Prostate gland (tissue), 2 donors: ENCODE data around the gene C9orf43. TPM values are rescaled to one million over a fixed set of nuclear protein-coding genes. Genes with fewer than 3 reads are reported as not detected.
"Not testable (repeated sequence)": the region's sequence is repeated elsewhere in the genome, so short reads cannot be mapped to it uniquely, and the experiment has no call there.

Experiments
- DNase-seq: peaks from one replicate; pipeline ENCODE4 v3.0.0-alpha.2; 2019; ENCODE audit warnings: low spot score
- H3K27ac ChIP-seq, 2 donors: fragments of 200-600 bp; sonication (generic); 2 replicates each; pipeline ENCODE4 v1.5.1; 2017 to 2019
- H3K27me3 ChIP-seq: fragments of 200-600 bp; sonication (generic); replicated peaks from 2 replicates; pipeline ENCODE4 v1.5.1; 2019; ENCODE audit not compliant: insufficient read depth
- H3K36me3 ChIP-seq, 2 donors: fragments of 200-600 bp; sonication (generic); 1 replicate in 1 of 2; 2 replicates in 1 of 2; pipeline versions ENCODE4 v1.5.1 to v1.8.1; 2017 to 2019
- H3K4me1 ChIP-seq: fragments of 200-600 bp; sonication (generic); replicated peaks from 2 replicates; pipeline ENCODE4 v1.5.1; 2019
- H3K4me3 ChIP-seq, 2 donors: fragments of 200-600 bp; sonication (generic); 2 replicates each; pipeline ENCODE4 v1.5.1; 2017 to 2019
- H3K9me3 ChIP-seq: fragments of 200-600 bp; sonication (generic); 2 replicates; pipeline ENCODE4 v1.5.1; 2017
- POLR2A ChIP-seq: fragments of 450-650 bp; IDR thresholded peaks from one replicate; pipeline ENCODE4 v1.6.1; 2016; ENCODE audit warnings: antibody characterized with exemption, mild to moderate bottlenecking
- POLR2AphosphoS5 ChIP-seq: sonication (generic); formaldehyde crosslinking; IDR thresholded peaks from one replicate; pipeline ENCODE4 v1.6.1; 2017; ENCODE audit warnings: antibody characterized with exemption
- WGBS: methylation state at CpG from one replicate; pipeline ENCODE4 v1.1.5; 2018; 5-methylcytosine and 5-hydroxymethylcytosine counted together
- intact Hi-C: fragments of 100-400 bp; cut with DNase I; formaldehyde crosslinking; loops from one replicate; pipeline ENCODE4 v1.14.2; 2022
- total RNA-seq, 2 donors: library from RNA; depleted of rRNA; stranded (reverse); fragments of >200 nt; gene quantifications; one replicate each; pipeline ENCODE4 v1.1.0, GENCODE V29; 2016
- TF ChIP-seq, protein P1 (sequence below), 4 experiments: fragments of 200-600 bp in 2 of 4; fragments of 450-650 bp in 2 of 4; sonication (generic) in 2 of 4; IDR thresholded peaks; 1 replicate in 3 of 4; 2 replicates in 1 of 4; pipeline ENCODE4 v1.5.1; 2016 to 2019; ENCODE audit warnings: antibody characterized with exemption in 4 of 4, mild to moderate bottlenecking in 2 of 4, moderate library complexity in 2 of 4

C9orf43 gene
- total RNA-seq, 2 donors from 2014 or later = 3.7 to 11.0 TPM

DNA sequence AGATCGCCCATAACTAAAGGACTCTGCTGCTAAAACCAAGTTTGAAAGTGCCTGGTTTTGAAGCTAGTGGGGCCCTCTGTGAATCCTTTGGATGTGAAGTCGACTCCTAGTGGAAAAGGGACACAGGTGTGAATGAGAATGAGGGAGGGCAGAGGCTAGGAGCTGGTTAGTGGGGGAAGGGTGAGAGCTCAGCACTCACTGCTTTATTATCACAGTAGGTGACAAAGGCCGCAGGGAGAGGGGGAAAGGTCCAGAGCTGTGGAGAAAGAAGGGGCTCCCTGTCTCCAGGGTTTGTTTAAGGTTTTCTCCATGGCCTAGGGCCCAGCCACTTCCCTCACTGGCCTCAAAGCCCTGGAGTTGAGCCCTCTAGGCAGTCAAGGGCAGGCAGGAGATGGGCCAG lies 37.3 kb upstream of the C9orf43 start:
- TF ChIP-seq, protein P1, sequence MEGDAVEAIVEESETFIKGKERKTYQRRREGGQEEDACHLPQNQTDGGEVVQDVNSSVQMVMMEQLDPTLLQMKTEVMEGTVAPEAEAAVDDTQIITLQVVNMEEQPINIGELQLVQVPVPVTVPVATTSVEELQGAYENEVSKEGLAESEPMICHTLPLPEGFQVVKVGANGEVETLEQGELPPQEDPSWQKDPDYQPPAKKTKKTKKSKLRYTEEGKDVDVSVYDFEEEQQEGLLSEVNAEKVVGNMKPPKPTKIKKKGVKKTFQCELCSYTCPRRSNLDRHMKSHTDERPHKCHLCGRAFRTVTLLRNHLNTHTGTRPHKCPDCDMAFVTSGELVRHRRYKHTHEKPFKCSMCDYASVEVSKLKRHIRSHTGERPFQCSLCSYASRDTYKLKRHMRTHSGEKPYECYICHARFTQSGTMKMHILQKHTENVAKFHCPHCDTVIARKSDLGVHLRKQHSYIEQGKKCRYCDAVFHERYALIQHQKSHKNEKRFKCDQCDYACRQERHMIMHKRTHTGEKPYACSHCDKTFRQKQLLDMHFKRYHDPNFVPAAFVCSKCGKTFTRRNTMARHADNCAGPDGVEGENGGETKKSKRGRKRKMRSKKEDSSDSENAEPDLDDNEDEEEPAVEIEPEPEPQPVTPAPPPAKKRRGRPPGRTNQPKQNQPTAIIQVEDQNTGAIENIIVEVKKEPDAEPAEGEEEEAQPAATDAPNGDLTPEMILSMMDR (IDR thresholded peaks at IDR 0.05) = no peak
- no peak for TF ChIP-seq POLR2AphosphoS5
- TF ChIP-seq POLR2A = no peak
- Histone ChIP-seq H3K4me1 (no peaks in the 10 kb centered on the region), H3K27me3 (no peaks in the 10 kb centered on the region), H3K36me3 (peaks cover 0 to 8% of the 10 kb centered on the region in 2 donors), H3K4me3 (no peak overlapping the region), H3K27ac (no peak overlapping the region), H3K9me3 (no peaks in the 10 kb centered on the region)
- intact Hi-C loops = no loop called here
- WGBS = 56% methylated on average over 3 of the region's 3 CpGs
- DNase-seq = no peak

DNA sequence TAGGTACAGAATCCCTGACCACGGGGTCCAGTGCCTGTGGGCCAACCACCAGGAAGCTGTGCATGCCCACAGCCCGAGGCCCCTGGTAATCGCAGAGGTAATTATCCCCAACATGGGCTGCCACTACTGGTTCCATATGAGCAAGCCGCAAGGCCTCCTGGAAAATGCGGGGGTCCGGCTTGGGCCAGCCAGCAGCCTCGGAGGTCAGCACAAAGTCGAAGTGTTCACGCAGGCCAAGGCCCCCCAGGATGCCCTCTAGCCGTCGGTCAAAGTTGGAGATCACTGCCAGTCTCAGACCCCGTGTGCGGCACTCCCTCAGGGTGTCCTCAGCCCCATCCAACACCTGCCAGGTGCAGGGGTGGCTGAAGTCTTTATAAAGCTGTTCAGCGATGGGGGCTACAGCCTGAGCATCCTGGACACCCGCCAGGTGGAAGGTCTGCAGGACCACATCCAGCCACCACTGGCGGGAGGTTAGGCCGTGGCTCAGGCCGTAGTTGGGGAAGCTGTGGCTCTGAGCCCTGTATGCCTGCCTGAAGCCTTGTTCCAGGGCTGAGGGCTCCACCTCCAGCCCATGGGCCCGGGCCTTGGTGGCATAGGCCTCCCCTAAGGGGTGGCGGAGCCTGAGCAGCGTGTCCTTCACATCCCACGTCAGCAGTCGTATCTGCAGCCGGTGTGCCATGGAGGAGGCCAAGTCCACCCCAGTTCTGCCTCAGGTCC lies 36.7 kb upstream of the C9orf43 start:
- Histone ChIP-seq H3K4me3 (no peak overlapping the region), H3K36me3 (peaks cover 0 to 8% of the 10 kb centered on the region in 2 donors), H3K4me1 (no peaks in the 10 kb centered on the region), H3K9me3 (no peaks in the 10 kb centered on the region), H3K27ac (no peak overlapping the region), H3K27me3 (no peaks in the 10 kb centered on the region)
- WGBS = 85% methylated on average over 24 of the region's 24 CpGs
- TF ChIP-seq POLR2AphosphoS5 = no peak
- intact Hi-C loops = no loop called here
- DNase-seq = no peak

DNA sequence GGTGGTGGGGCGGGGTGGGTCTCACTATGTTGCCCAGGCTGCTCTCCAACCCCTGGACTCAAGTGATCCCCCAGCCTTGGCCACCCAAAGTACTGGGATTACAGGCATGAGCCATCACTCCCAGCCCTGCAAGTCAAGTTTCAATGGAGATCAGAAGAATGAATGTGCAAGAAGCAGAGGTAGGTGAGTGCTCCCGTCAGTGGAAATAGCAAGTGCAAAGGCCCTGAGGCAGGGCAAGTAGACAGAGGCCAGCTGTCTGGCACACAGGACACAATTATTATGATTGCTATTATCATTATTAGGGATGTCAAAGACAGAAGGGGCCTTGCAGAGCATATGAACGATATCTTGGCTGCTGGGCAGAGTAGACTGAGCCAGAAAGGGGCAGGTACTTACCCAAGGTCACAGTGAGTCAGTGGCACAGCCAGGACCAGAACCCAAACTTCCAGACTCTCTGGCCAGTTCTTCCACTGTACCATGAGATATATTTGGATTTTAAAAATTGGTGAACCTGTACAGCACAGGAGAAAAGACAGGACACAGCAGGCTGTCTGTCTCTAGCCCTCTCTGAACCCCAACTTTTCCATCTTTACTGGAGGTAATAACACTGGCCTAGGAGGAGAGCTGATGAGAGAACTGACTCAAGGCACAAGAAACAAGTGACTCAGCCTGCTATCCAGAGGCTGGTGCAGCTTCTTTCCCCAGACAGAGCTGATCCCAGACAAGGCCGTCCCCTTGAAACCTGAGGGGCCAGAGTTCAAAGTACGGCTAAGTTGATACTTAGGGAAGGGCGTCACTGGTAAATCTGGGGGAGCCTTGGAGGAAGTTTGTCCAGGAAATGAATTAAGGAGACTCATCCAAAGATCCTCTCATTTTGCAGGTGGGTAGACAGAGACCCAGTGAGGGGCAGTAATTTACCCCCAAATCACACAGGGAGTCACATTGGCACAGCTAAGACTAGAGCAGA lies 35.2 kb upstream of the C9orf43 start:
- TF ChIP-seq POLR2AphosphoS5 = no peak
- TF ChIP-seq, protein P1 (IDR thresholded peaks at IDR 0.05) = no peak
- TF ChIP-seq POLR2A = no peak
- Histone ChIP-seq H3K36me3 (peaks cover 0 to 8% of the 10 kb centered on the region in 2 donors), H3K27ac (peak overlapping the region in 1 of 2 donors; percentile 84), H3K4me1 (no peaks in the 10 kb centered on the region), H3K4me3 (peak overlapping the region in 1 of 2 donors; percentile 55), H3K27me3 (no peaks in the 10 kb centered on the region), H3K9me3 (no peaks in the 10 kb centered on the region)
- no peak for DNase-seq
- 88% methylated on average over 6 of the region's 6 CpGs for WGBS
- intact Hi-C loops = no loop called here

- 1% methylated on average over 57 of the region's 74 CpGs for WGBS
- intact Hi-C loops = no loop called here
- DNase-seq = peak; percentile 88
Measured at GRCh38 chr9:113376634-113377567, 33.6 kb upstream of the C9orf43 start, which contains the start of gene HDHD3. TSS of gene HDHD3 (minus strand) at chr9:113376986. CDS start at chr9:113374354, 2,632 bp downstream.

DNA sequence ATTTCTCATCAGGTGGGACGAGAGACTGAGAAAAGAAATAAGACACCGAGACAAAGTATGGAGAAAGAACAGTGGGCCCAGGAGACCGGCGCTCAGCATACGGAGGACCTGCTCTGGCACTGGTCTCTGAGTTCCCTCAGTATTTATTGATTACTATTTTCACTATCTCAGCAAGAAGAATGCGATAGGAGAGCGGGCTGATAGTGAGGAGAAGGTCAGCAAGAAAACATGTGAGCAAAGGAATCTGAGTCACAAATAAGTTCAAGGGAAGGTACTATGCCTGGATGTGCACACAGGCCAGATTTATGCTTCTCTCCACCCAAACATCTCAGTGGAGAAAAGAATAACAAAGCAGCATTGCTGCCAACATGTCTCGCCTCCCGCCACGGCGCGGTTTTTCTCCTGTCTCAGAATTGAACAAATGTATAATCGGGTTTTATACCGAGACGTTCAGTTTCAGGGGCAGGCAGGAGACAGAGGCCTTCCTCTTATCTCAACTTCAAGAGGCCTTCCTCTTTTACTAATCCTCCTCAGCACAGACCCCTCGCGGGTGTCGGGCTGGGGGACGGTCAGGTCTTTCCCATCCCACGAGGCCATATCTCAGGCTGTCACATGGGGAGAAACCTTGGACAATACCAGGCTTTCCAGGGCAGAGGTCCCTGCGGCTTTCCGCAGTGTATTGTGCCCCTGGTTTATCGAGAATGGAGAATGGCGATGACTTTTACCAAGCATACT lies 31.3 kb upstream of the C9orf43 start:
- H3K4me1 ChIP-seq, DNase-seq, H3K9me3 ChIP-seq, H3K27ac ChIP-seq, H3K36me3 ChIP-seq, H3K27me3 ChIP-seq, intact Hi-C loops, H3K4me3 ChIP-seq: not testable (repeated sequence)
- 75% methylated on average over 24 of the region's 24 CpGs for WGBS

More at GRCh38 chr9:113376634-113377567, 33.6 kb upstream of the C9orf43 start, which contains the start of gene HDHD3:
- no peaks in the 10 kb centered on the region for H3K27me3 ChIP-seq
- H3K27ac ChIP-seq = peak within 1 kb of the TSS; percentile 73 to 84
- peak within 1 kb of the TSS; percentile 55 to 89 for H3K4me3 ChIP-seq
- H3K4me1 ChIP-seq = no peaks in the 10 kb centered on the region
- TF ChIP-seq POLR2AphosphoS5 = peak; percentile 88
- peak; percentile 85 for TF ChIP-seq POLR2A
- TF ChIP-seq, protein P1 (IDR thresholded peaks at IDR 0.05) = peak in 2 of 4 experiments; percentile 9 to 25
- H3K36me3 ChIP-seq = peaks cover 0 to 8% of the 10 kb centered on the region in 2 donors
- no peaks in the 10 kb centered on the region for H3K9me3 ChIP-seq

- H3K4me3 ChIP-seq, H3K9me3 ChIP-seq, DNase-seq, H3K27me3 ChIP-seq, H3K36me3 ChIP-seq, H3K27ac ChIP-seq, intact Hi-C loops, H3K4me1 ChIP-seq: not testable (repeated sequence)
- WGBS = 88% methylated on average over 2 of the region's 2 CpGs
Measured at GRCh38 chr9:113379829-113380210, 30.7 kb upstream of the C9orf43 start.
